Common myeloid progenitor, CD34-positive (primary cell): Measurements from ENCODE around the gene RIMS1.

Experiments
- CTCF ChIA-PET: fragments of 350-600 bp; sonication (Branson Sonifier 250); formaldehyde crosslinking; loops from one replicate; lab custom pipeline; 2021; ENCODE audit warnings: antibody characterized with exemption; lab: Charles Lee
- POLR2A ChIA-PET: fragments of 350-600 bp; sonication (Branson Sonifier 250); formaldehyde crosslinking; loops from one replicate; lab custom pipeline; 2021; ENCODE audit warnings: antibody characterized with exemption; lab: Charles Lee
- DNase-seq, 3 donors: peaks; one replicate each; pipeline versions ENCODE4 v3.0.0 to v3.0.0-alpha.2; 2013
- H3K27ac ChIP-seq, 2 experiments: 1 replicate in 1 of 2; 2 replicates in 1 of 2; pipeline ENCODE4 v1.7.0; 2013; ENCODE audit warnings: inconsistent platforms in 2 of 2, low read length in 2 of 2, mild to moderate bottlenecking in 2 of 2, low read depth in 1 of 2, moderate library complexity in 1 of 2; ENCODE audit not compliant: severe bottlenecking in 2 of 2, insufficient read depth in 1 of 2, poor library complexity in 1 of 2
- H3K27me3 ChIP-seq, 5 experiments: replicated peaks in 2 of 5; 1 replicate in 3 of 5; 2 replicates in 2 of 5; pipeline versions ENCODE4 v1.6.1 to v1.7.0; 2013; ENCODE audit warnings: low read length in 4 of 5, mild to moderate bottlenecking in 2 of 5, moderate library complexity in 2 of 5, inconsistent platforms in 1 of 5; ENCODE audit not compliant: insufficient read depth in 5 of 5, control insufficient read depth in 4 of 5
- H3K36me3 ChIP-seq, 4 experiments: 1 replicate in 2 of 4; 2 replicates in 2 of 4; pipeline versions ENCODE4 v1.6.1 to v1.7.0; 2013; ENCODE audit warnings: low read length in 3 of 4, control low read depth in 1 of 4, mild to moderate bottlenecking in 1 of 4; ENCODE audit not compliant: control insufficient read depth in 4 of 4, insufficient read depth in 4 of 4
- H3K4me1 ChIP-seq, 4 experiments: 1 replicate in 3 of 4; 2 replicates in 1 of 4; pipeline versions ENCODE4 v1.6.1 to v1.7.1; 2013; ENCODE audit warnings: low read length in 3 of 4, mild to moderate bottlenecking in 3 of 4, control low read depth in 1 of 4, inconsistent platforms in 1 of 4, moderate library complexity in 1 of 4; ENCODE audit not compliant: control insufficient read depth in 4 of 4, insufficient read depth in 4 of 4; ENCODE audit errors: control extremely low read depth in 1 of 4
- H3K4me3 ChIP-seq, 7 experiments: 1 replicate in 4 of 7; 2 replicates in 3 of 7; pipeline versions ENCODE4 v1.5.1 to v1.7.0; 2013; ENCODE audit warnings: mild to moderate bottlenecking in 7 of 7, low read length in 6 of 7, moderate library complexity in 6 of 7, inconsistent platforms in 2 of 7, low read depth in 2 of 7, control low read depth in 1 of 7; ENCODE audit not compliant: insufficient read depth in 4 of 7, control insufficient read depth in 1 of 7; ENCODE audit errors: extremely low read depth in 1 of 7
- H3K9me3 ChIP-seq, 5 experiments: 1 replicate in 4 of 5; 2 replicates in 1 of 5; pipeline versions ENCODE4 v1.6.1 to v1.7.1; 2013; ENCODE audit warnings: low read length in 4 of 5, mild to moderate bottlenecking in 2 of 5, inconsistent platforms in 1 of 5, low read depth in 1 of 5, moderate library complexity in 1 of 5; ENCODE audit not compliant: control insufficient read depth in 4 of 5, insufficient read depth in 2 of 5; ENCODE audit errors: control extremely low read depth in 1 of 5
- WGBS: methylation state at CpG from one replicate; pipeline ENCODE4 v1.1.5; 2013; ENCODE audit not compliant: insufficient coverage; 5-methylcytosine and 5-hydroxymethylcytosine counted together

RIMS1 gene

GRCh38 chr6:72248621-72249020 lies 362.3 kb downstream of the RIMS1 start:
- no CpG with 5 or more reads among the region's 1 CpG for WGBS

GRCh38 chr6:72250664-72251063 lies 364.3 kb downstream of the RIMS1 start:
- CTCF ChIA-PET = no interaction called here
- POLR2A ChIA-PET = no interaction called here

More at GRCh38 chr6:72248621-72249020, 362.3 kb downstream of the RIMS1 start:
- no peak for DNase-seq
- Histone ChIP-seq H3K4me3 (no peak overlapping the region), H3K4me1 (no peaks in the 10 kb centered on the region), H3K27me3 (no peaks in the 10 kb centered on the region), H3K27ac (no peak overlapping the region), H3K9me3 (no peaks in the 10 kb centered on the region), H3K36me3 (no peaks in the 10 kb centered on the region)
- ChIA-PET POLR2A (no interaction called here), CTCF (no interaction called here)

DNA sequence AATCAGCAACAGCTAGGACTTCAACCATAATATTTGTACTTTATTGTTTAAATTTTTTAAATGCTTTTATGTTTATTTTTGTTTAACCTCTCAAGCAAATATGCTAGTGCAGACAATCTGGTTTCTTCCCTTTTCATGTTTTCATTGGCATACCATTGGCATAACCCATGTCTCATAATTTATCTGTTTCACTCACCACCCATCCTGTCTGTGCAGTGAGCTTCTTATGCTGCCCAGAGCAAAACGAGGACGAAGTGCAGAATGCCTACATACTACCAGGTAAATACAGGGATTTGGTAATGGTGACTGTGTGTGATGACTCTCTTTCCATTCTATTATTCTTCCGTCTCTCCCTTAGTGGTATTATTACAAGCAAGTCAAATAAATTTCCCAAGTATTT lies 374.1 kb downstream of the RIMS1 start:
- H3K4me1 ChIP-seq = no peaks in the 10 kb centered on the region
- no CpG with 5 or more reads among the region's 3 CpGs for WGBS
- no peaks in the 10 kb centered on the region for H3K9me3 ChIP-seq
- DNase-seq = no peak
- CTCF ChIA-PET = no interaction called here
- POLR2A ChIA-PET = no interaction called here
- H3K27ac ChIP-seq = no peak overlapping the region
- H3K27me3 ChIP-seq = no peaks in the 10 kb centered on the region
- H3K4me3 ChIP-seq = no peak overlapping the region
- no peaks in the 10 kb centered on the region for H3K36me3 ChIP-seq

More at GRCh38 chr6:72250664-72251063, 364.3 kb downstream of the RIMS1 start:
- no peak for DNase-seq
- WGBS = no CpG with 5 or more reads among the region's 3 CpGs
- H3K4me1 ChIP-seq = no peaks in the 10 kb centered on the region
- H3K27ac ChIP-seq = no peak overlapping the region
- H3K9me3 ChIP-seq = no peaks in the 10 kb centered on the region
- no peaks in the 10 kb centered on the region for H3K36me3 ChIP-seq
- no peaks in the 10 kb centered on the region for H3K27me3 ChIP-seq
- no peak overlapping the region for H3K4me3 ChIP-seq

GRCh38 chr6:72261554-72261953 lies 375.2 kb downstream of the RIMS1 start:
- CTCF ChIA-PET = no interaction called here
- POLR2A ChIA-PET = no interaction called here
- Histone ChIP-seq H3K9me3 (no peaks in the 10 kb centered on the region), H3K27ac (no peak overlapping the region), H3K4me3 (no peak overlapping the region), H3K4me1 (no peaks in the 10 kb centered on the region), H3K27me3 (no peaks in the 10 kb centered on the region), H3K36me3 (no peaks in the 10 kb centered on the region)
- DNase-seq = no peak
- no CpG with 5 or more reads among the region's 3 CpGs for WGBS

GRCh38 chr6:72262254-72262653 lies 375.9 kb downstream of the RIMS1 start:
- Histone ChIP-seq H3K27ac (no peak overlapping the region), H3K4me1 (no peaks in the 10 kb centered on the region), H3K27me3 (no peaks in the 10 kb centered on the region), H3K36me3 (no peaks in the 10 kb centered on the region), H3K9me3 (no peaks in the 10 kb centered on the region), H3K4me3 (no peak overlapping the region)
- no peak for DNase-seq
- ChIA-PET POLR2A (no interaction called here), CTCF (no interaction called here)
- WGBS = no CpG with 5 or more reads among the region's 4 CpGs

DNA sequence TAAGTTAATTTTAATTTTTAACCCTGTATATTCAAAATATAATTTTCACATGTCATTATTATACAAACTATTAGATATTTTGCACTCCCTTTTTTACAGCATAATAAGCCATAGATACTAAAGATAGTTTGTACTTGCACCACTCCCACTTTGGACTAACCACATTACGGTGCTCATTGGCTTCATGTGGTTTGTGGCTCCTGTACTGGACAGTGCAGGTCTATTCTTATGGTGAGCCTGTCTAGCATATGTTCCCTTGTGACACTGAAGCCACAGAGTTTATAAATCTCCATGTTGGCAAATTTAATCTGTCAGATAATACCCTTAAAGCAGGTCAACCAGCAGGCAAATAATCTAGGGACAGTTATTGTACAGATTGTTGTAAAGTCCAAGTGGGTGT lies 381.1 kb downstream of the RIMS1 start:
- H3K27me3 ChIP-seq = no peaks in the 10 kb centered on the region
- DNase-seq = no peak
- ChIA-PET POLR2A (no interaction called here), CTCF (no interaction called here)
- H3K9me3 ChIP-seq = no peaks in the 10 kb centered on the region
- no peaks in the 10 kb centered on the region for H3K36me3 ChIP-seq
- no peaks in the 10 kb centered on the region for H3K4me1 ChIP-seq
- no CpG with 5 or more reads among the region's 1 CpG for WGBS
- H3K27ac ChIP-seq = no peak overlapping the region
- H3K4me3 ChIP-seq = no peak overlapping the region

DNA sequence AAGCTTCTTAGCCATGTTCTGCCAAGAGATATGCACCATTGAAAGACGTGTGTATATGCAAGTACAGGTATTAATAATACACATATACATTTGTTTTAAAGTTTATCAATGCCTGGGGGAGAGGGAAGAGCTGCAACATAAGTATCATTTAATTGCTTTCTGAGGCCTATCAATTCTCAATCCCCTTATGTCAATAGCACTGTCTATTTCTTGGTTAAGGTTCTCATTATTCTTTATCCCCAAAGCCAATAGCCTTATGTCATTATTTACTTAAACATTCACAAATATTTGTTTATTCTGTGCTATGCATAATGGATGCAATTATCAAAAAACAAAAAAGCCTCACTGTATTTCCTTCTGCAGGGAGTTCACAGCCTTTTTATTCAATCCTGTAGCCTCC lies 385.2 kb downstream of the RIMS1 start:
- WGBS = no CpG with 5 or more reads among the region's 1 CpG
- Histone ChIP-seq H3K27ac (no peak overlapping the region), H3K27me3 (no peaks in the 10 kb centered on the region), H3K4me1 (no peaks in the 10 kb centered on the region), H3K36me3 (no peaks in the 10 kb centered on the region), H3K4me3 (no peak overlapping the region), H3K9me3 (no peaks in the 10 kb centered on the region)
- ChIA-PET POLR2A (no interaction called here), CTCF (no interaction called here)
- DNase-seq = no peak
